KMS-11 (cell line): Measurements from ENCODE around the gene TSPAN18.

Experiments used
- H2AFZ ChIP-seq: fragments of 200-600 bp; sonication (generic); 2 replicates; pipeline ENCODE4 v1.6.1; 2016; ENCODE audit warnings: antibody characterized with exemption, mixed run types, low read depth
- H3K27ac ChIP-seq: fragments of 200-600 bp; sonication (generic); 2 replicates; pipeline ENCODE4 v1.6.1; 2016; ENCODE audit warnings: mild to moderate bottlenecking, mixed run types
- H3K27me3 ChIP-seq: fragments of 200-600 bp; sonication (generic); 2 replicates; pipeline ENCODE4 v1.6.1; 2017; ENCODE audit warnings: mild to moderate bottlenecking, low read depth, mixed run types, moderate library complexity; ENCODE audit not compliant: insufficient read depth
- H3K36me3 ChIP-seq: fragments of 200-600 bp; sonication (generic); 2 replicates; pipeline ENCODE4 v1.6.1; 2017; ENCODE audit warnings: mild to moderate bottlenecking, mixed run types; ENCODE audit not compliant: insufficient read depth
- H3K4me1 ChIP-seq: fragments of 200-600 bp; sonication (generic); 2 replicates; pipeline ENCODE4 v1.6.1; 2016; ENCODE audit warnings: mild to moderate bottlenecking, low read depth, mixed run types; ENCODE audit not compliant: poor library complexity, severe bottlenecking
- H3K4me2 ChIP-seq: fragments of 200-600 bp; sonication (generic); 2 replicates; pipeline ENCODE4 v1.7.0; 2016; ENCODE audit warnings: mild to moderate bottlenecking, mixed run types
- H3K4me3 ChIP-seq: fragments of 200-600 bp; sonication (generic); IDR thresholded peaks from 2 replicates; pipeline ENCODE4 v1.6.1; 2017; ENCODE audit warnings: low read depth, low read length, mixed read lengths; ENCODE audit not compliant: insufficient read depth
- H3K79me2 ChIP-seq: fragments of 200-600 bp; sonication (generic); 2 replicates; pipeline ENCODE4 v1.6.1; 2016; ENCODE audit warnings: low read depth, mixed run types; ENCODE audit not compliant: insufficient read depth
- H3K9ac ChIP-seq: fragments of 200-600 bp; sonication (generic); 2 replicates; pipeline ENCODE4 v1.6.1; 2016; ENCODE audit warnings: mild to moderate bottlenecking, mixed run types
- H4K20me1 ChIP-seq: fragments of 200-600 bp; sonication (generic); 2 replicates; pipeline ENCODE4 v1.6.1; 2016; ENCODE audit warnings: mild to moderate bottlenecking, mixed run types; ENCODE audit not compliant: insufficient read depth
- TF ChIP-seq, protein P1 (sequence below): fragments of 200-600 bp; sonication (generic); conservative IDR thresholded peaks from 2 replicates; pipeline ENCODE4 v1.6.1; 2017; ENCODE audit warnings: low read depth, mild to moderate bottlenecking, antibody characterized with exemption, low read length, moderate library complexity, mixed read lengths

Gene TSPAN18

GRCh38 chr11:44901786-44902185 is 175.0 kb downstream of the TSPAN18 start:
- Histone ChIP-seq H3K4me2 (no peak overlapping the region), H3K27me3 (no peaks in the 10 kb centered on the region), H3K79me2 (no peaks in the 10 kb centered on the region), H4K20me1 (no peaks in the 10 kb centered on the region), H3K4me3 (no peak overlapping the region), H3K4me1 (no peaks in the 10 kb centered on the region), H3K36me3 (no peaks in the 10 kb centered on the region), H3K27ac (no peak overlapping the region), H3K9ac (no peak overlapping the region), H2AFZ (no peak overlapping the region)
- TF ChIP-seq, protein P1, sequence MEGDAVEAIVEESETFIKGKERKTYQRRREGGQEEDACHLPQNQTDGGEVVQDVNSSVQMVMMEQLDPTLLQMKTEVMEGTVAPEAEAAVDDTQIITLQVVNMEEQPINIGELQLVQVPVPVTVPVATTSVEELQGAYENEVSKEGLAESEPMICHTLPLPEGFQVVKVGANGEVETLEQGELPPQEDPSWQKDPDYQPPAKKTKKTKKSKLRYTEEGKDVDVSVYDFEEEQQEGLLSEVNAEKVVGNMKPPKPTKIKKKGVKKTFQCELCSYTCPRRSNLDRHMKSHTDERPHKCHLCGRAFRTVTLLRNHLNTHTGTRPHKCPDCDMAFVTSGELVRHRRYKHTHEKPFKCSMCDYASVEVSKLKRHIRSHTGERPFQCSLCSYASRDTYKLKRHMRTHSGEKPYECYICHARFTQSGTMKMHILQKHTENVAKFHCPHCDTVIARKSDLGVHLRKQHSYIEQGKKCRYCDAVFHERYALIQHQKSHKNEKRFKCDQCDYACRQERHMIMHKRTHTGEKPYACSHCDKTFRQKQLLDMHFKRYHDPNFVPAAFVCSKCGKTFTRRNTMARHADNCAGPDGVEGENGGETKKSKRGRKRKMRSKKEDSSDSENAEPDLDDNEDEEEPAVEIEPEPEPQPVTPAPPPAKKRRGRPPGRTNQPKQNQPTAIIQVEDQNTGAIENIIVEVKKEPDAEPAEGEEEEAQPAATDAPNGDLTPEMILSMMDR = no peak

DNA sequence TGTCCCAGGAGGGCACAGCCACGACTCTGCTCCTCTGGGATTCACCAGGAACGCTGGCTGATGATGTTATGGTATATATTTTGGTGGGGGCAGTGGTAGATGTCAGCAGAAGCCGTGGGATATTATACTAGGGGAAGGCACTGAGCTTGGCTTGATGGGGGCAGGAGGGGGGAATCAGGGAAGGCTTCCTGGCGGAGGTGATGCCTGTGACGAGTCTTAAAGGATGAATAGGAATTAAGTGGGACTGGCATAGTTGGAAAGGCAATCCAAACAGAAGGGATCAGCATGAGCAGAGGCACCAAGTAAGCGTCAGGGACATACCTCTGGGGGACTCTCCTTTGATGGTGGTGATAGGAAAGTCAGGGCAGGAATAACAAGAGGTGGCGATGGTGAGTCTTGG is 176.3 kb downstream of the TSPAN18 start:
- Histone ChIP-seq H3K27ac (no peak overlapping the region), H3K9ac (no peak overlapping the region), H3K4me3 (no peak overlapping the region), H2AFZ (no peak overlapping the region), H3K27me3 (no peaks in the 10 kb centered on the region), H3K36me3 (no peaks in the 10 kb centered on the region), H3K4me2 (no peak overlapping the region), H3K79me2 (no peaks in the 10 kb centered on the region), H3K4me1 (no peaks in the 10 kb centered on the region), H4K20me1 (no peaks in the 10 kb centered on the region)
- TF ChIP-seq, protein P1 = no peak

- Histone ChIP-seq H3K9ac (no peak overlapping the region), H3K4me2 (no peak overlapping the region), H3K4me3 (no peak overlapping the region), H4K20me1 (no peaks in the 10 kb centered on the region), H3K79me2 (no peaks in the 10 kb centered on the region), H3K27ac (no peak overlapping the region), H3K27me3 (no peaks in the 10 kb centered on the region), H2AFZ (no peak overlapping the region), H3K36me3 (no peaks in the 10 kb centered on the region), H3K4me1 (no peaks in the 10 kb centered on the region)
- TF ChIP-seq, protein P1 = no peak
These were observed 176.8 kb downstream of the TSPAN18 start for GRCh38 chr11:44903518-44903917.

DNA sequence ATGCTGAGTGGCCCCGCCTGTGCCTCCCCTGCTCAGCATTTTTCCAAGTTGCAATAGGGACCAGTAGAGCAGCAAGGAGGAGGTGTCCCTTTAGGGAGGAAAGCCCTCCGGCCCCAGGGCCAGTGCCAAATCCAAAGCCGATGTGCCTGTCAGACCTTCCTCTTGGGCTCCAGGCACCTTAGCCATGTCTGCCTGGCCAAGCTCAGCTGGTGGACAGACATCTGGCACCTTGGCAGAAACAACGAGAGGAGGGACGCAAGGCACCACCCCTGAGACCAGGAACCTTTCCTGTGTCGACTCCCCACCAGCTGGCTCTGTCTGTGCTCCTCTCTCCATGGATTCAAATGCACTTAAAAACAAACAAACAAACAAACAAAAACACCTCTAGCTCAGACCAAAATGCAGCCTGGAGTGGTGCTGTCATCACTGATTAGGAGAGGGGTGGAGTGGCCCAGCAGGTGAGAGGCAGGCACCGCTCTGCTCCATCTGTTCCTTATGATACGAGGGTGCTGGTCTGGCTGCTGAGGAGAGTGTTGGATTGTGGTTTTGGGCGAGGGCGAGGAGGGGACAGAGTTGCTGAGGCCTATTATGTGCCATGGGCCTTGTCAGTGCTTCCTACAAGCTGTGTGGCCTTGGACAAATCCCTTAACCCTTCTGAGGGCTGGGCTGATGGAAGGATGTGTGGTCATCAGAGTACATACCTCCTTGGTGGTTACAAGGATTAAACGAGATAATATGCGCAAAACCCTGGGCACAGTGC is 177.7 kb downstream of the TSPAN18 start:
- H3K4me2 ChIP-seq = no peak overlapping the region
- no peaks in the 10 kb centered on the region for H3K27me3 ChIP-seq
- H2AFZ ChIP-seq = no peak overlapping the region
- no peak overlapping the region for H3K4me3 ChIP-seq
- no peaks in the 10 kb centered on the region for H3K4me1 ChIP-seq
- H4K20me1 ChIP-seq = no peaks in the 10 kb centered on the region
- H3K27ac ChIP-seq = no peak overlapping the region
- H3K36me3 ChIP-seq = no peaks in the 10 kb centered on the region
- no peaks in the 10 kb centered on the region for H3K79me2 ChIP-seq
- TF ChIP-seq, protein P1 = no peak
- H3K9ac ChIP-seq = no peak overlapping the region
